Glutamatergic neuron (in vitro differentiated cells): ENCODE results near the gene PPIA. TPM values are rescaled to one million over a fixed set of nuclear protein-coding genes. Genes with fewer than 3 reads are reported as not detected.

Source experiments
- DNase-seq: peaks from one replicate; pipeline ENCODE4 v3.0.0; 2022
- H3K27ac Mint-ChIP-seq: one replicate; pipeline ENCODE4 v1.8.0; 2020; ENCODE audit warnings: mild to moderate bottlenecking, mixed read lengths, inconsistent platforms; ENCODE audit not compliant: unreplicated experiment
- H3K27me3 Mint-ChIP-seq: one replicate; pipeline ENCODE4 v1.8.0; 2020; ENCODE audit warnings: mild to moderate bottlenecking, moderate library complexity, mixed read lengths, inconsistent platforms; ENCODE audit not compliant: unreplicated experiment
- H3K36me3 Mint-ChIP-seq: one replicate; pipeline ENCODE4 v1.8.0; 2020; ENCODE audit warnings: mild to moderate bottlenecking, mixed read lengths, inconsistent platforms; ENCODE audit not compliant: unreplicated experiment
- H3K4me1 Mint-ChIP-seq: one replicate; pipeline ENCODE4 v1.8.0; 2020; ENCODE audit warnings: mild to moderate bottlenecking, low read depth, mixed read lengths, inconsistent platforms; ENCODE audit not compliant: unreplicated experiment
- H3K4me3 Mint-ChIP-seq: one replicate; pipeline ENCODE4 v1.8.0; 2020; ENCODE audit warnings: mild to moderate bottlenecking, mixed read lengths, inconsistent platforms; ENCODE audit not compliant: unreplicated experiment
- H3K9me3 Mint-ChIP-seq: one replicate; pipeline ENCODE4 v1.8.0; 2020; ENCODE audit warnings: mild to moderate bottlenecking, moderate library complexity, mixed read lengths, inconsistent platforms; ENCODE audit not compliant: unreplicated experiment
- CTCF ChIP-seq: fragments of 200-600 bp; sonication (generic); IDR thresholded peaks from one replicate; pipeline ENCODE4 v1.5.0; 2021; ENCODE audit not compliant: partially characterized antibody, unreplicated experiment
- total RNA-seq: library from RNA; stranded (reverse); fragmentation: NEBNext Ultra II Directional; extraction: Animal tissue kit (Norgen Biotek cat#: 25700); gene quantifications from one replicate; pipeline ENCODE4 v1.2.1, GENCODE V29; 2021; ENCODE audit not compliant: unreplicated experiment

PPIA gene
- total RNA-seq, 1 donor from 2014 or later = 1,460 TPM

DNA sequence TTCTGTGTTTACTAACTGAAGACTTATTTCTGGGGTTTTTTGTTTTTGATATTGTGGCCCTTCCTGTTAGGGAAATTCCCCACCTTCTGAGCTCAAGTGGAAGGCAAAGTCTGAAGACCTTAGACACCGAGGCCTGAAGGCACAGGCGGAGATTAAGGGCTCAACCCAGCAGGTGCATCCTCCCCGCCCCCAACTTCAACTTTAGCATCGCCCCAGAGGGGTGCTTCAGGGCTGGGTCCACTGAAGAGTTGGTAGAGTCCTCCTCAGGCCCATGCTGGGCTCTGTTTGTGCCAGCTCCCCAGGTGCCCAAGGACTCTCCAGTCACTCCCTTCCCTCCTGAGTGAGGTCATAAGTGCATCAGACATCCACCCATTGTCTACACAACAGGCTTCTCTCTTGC lies 9.4 kb upstream of the PPIA start:
- H3K4me3 Mint-ChIP-seq = no peak overlapping the region
- peaks cover 4% of the 10 kb centered on the region for H3K9me3 Mint-ChIP-seq
- peaks cover 6% of the 10 kb centered on the region for H3K36me3 Mint-ChIP-seq
- peaks cover 1% of the 10 kb centered on the region for H3K27me3 Mint-ChIP-seq
- no peak for TF ChIP-seq CTCF
- peaks cover 1% of the 10 kb centered on the region for H3K4me1 Mint-ChIP-seq
- no peak for DNase-seq
- H3K27ac Mint-ChIP-seq = no peak overlapping the region

- Mint-ChIP-seq H3K4me3 (no peak overlapping the region), H3K27me3 (peaks cover 1% of the 10 kb centered on the region), H3K27ac (no peak overlapping the region), H3K9me3 (peaks cover 4% of the 10 kb centered on the region), H3K36me3 (peaks cover 6% of the 10 kb centered on the region), H3K4me1 (no peaks in the 10 kb centered on the region)
- no peak for TF ChIP-seq CTCF
- no peak for DNase-seq
Observed at GRCh38 chr7:44787762-44788161, 8.7 kb upstream of the PPIA start.

DNA sequence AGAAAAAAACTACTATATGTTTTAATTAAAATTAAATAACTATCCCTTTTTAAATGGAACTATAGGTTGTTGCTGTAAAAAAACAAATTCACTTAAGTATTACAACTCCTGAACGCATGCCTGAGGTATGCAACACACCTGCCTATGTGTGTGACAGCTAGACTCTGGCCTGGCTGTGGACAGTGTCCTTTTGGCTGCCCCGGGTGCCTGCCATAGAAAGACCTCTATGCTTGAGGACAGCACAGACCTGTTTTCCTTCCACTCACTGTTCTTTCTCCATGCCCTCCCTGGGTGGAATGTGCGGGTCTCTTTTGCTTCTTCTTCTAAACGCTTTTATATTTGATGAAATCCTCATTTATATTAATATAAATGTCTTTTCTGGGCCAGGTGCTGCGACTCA lies 6.5 kb upstream of the PPIA start:
- Mint-ChIP-seq H3K27me3 (peaks cover 1% of the 10 kb centered on the region), H3K9me3 (peaks cover 2% of the 10 kb centered on the region), H3K27ac (no peak overlapping the region), H3K4me1 (no peaks in the 10 kb centered on the region), H3K36me3 (no peaks in the 10 kb centered on the region), H3K4me3 (no peak overlapping the region)
- no peak for TF ChIP-seq CTCF
- no peak for DNase-seq

DNA sequence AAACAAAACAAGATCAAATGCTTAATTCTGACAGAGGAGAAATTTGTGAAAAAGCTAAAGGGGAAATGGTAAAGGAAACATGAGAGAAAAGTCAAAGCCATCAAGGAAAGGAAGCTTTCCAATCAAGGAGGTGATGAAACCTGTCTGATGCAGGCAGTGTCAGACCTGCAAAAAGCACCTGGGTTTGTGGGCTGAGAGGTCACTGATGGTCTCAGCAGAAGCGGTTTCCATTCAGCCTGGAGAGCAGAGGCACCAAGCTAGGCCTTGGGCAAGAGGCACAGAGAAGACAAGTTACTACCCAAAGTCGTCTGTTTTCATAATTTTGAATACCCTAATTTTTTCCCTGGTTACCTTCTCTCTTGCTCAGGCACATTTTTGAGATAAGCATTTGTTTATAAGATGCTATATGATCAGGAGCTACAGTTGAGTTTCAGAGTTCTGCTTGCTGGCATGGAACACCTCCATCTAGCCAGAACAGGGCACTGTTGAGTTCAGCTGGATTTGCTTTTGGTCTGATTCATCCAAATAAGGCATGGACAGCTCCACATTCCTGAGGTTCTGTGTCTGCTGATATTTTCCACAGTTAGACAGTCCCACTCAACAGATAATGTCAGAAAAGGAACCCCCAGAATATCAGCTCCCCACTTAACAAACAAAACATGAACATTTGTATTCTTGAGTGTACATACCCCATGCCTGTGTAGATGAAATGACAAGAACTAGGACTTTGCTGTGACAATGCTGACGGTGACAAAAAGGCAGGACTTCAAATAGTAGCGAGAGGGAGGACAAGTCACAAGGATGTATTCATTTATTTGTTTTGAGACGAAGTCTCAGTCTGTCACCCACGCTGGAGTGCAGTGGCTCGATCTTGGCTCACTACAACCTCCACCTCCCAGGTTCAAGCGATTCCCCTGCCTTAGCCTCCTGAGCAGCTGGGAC lies 4.9 kb upstream of the PPIA start:
- no peak for TF ChIP-seq CTCF
- H3K9me3 Mint-ChIP-seq = peaks cover 3% of the 10 kb centered on the region
- H3K27ac Mint-ChIP-seq = no peak overlapping the region
- H3K36me3 Mint-ChIP-seq = no peaks in the 10 kb centered on the region
- no peak overlapping the region for H3K4me3 Mint-ChIP-seq
- H3K4me1 Mint-ChIP-seq = no peaks in the 10 kb centered on the region
- DNase-seq = no peak
- H3K27me3 Mint-ChIP-seq = peaks cover 1% of the 10 kb centered on the region

GRCh38 chr7:44793919-44794318 lies 2.6 kb upstream of the PPIA start:
- H3K4me3 Mint-ChIP-seq = peak overlapping the region; percentile 15
- no peaks in the 10 kb centered on the region for H3K36me3 Mint-ChIP-seq

More at GRCh38 chr7:44793919-44794318, 2.6 kb upstream of the PPIA start:
- Mint-ChIP-seq H3K27me3 (peaks cover 7% of the 10 kb centered on the region), H3K9me3 (peaks cover 11% of the 10 kb centered on the region), H3K27ac (peak overlapping the region; percentile 20), H3K4me1 (peaks cover 8% of the 10 kb centered on the region)
- no peak for TF ChIP-seq CTCF
- DNase-seq = no peak
